Sigmoid colon (tissue), 3 donors: ENCODE data around the gene S100A10.

Experiments
- POLR2A ChIP-seq, 2 donors: fragments of 450-650 bp; IDR thresholded peaks; one replicate each; pipeline ENCODE4 v1.6.1; 2016; ENCODE audit warnings: antibody characterized with exemption in 2 of 2, mild to moderate bottlenecking in 2 of 2, moderate library complexity in 2 of 2
- TF ChIP-seq, protein P1 (sequence below), 4 experiments: fragments of 450-650 bp in 3 of 4; fragments of 200-600 bp in 1 of 4; IDR thresholded peaks; one replicate each; pipeline ENCODE4 v1.5.1; 2016 to 2019; ENCODE audit warnings: antibody characterized with exemption in 4 of 4, mild to moderate bottlenecking in 3 of 4, moderate library complexity in 2 of 4

- TF ChIP-seq, protein P1, sequence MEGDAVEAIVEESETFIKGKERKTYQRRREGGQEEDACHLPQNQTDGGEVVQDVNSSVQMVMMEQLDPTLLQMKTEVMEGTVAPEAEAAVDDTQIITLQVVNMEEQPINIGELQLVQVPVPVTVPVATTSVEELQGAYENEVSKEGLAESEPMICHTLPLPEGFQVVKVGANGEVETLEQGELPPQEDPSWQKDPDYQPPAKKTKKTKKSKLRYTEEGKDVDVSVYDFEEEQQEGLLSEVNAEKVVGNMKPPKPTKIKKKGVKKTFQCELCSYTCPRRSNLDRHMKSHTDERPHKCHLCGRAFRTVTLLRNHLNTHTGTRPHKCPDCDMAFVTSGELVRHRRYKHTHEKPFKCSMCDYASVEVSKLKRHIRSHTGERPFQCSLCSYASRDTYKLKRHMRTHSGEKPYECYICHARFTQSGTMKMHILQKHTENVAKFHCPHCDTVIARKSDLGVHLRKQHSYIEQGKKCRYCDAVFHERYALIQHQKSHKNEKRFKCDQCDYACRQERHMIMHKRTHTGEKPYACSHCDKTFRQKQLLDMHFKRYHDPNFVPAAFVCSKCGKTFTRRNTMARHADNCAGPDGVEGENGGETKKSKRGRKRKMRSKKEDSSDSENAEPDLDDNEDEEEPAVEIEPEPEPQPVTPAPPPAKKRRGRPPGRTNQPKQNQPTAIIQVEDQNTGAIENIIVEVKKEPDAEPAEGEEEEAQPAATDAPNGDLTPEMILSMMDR (IDR thresholded peaks at IDR 0.05), result no peak
- TF ChIP-seq POLR2A (IDR thresholded peaks at IDR 0.05), result no peak
Observed at GRCh38 chr1:152007047-152007446, 13.4 kb upstream of the S100A10 start.
